Epithelial cell of alveolus of lung (primary cell): ENCODE measurements around the gene SLC35B4. TPM values are rescaled to one million over a fixed set of nuclear protein-coding genes. Genes with fewer than 3 reads are reported as not detected.

ENCODE experiments used
- total RNA-seq: library from RNA; depleted of rRNA; stranded (reverse); fragments of >200 nt; gene quantifications from 2 replicates; pipeline ENCODE4 v1.2.1, GENCODE V29; 2015

SLC35B4 gene, protein sequence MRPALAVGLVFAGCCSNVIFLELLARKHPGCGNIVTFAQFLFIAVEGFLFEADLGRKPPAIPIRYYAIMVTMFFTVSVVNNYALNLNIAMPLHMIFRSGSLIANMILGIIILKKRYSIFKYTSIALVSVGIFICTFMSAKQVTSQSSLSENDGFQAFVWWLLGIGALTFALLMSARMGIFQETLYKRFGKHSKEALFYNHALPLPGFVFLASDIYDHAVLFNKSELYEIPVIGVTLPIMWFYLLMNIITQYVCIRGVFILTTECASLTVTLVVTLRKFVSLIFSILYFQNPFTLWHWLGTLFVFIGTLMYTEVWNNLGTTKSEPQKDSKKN
- total RNA-seq = 11.5 and 29.2 TPM in 2 replicates

DNA sequence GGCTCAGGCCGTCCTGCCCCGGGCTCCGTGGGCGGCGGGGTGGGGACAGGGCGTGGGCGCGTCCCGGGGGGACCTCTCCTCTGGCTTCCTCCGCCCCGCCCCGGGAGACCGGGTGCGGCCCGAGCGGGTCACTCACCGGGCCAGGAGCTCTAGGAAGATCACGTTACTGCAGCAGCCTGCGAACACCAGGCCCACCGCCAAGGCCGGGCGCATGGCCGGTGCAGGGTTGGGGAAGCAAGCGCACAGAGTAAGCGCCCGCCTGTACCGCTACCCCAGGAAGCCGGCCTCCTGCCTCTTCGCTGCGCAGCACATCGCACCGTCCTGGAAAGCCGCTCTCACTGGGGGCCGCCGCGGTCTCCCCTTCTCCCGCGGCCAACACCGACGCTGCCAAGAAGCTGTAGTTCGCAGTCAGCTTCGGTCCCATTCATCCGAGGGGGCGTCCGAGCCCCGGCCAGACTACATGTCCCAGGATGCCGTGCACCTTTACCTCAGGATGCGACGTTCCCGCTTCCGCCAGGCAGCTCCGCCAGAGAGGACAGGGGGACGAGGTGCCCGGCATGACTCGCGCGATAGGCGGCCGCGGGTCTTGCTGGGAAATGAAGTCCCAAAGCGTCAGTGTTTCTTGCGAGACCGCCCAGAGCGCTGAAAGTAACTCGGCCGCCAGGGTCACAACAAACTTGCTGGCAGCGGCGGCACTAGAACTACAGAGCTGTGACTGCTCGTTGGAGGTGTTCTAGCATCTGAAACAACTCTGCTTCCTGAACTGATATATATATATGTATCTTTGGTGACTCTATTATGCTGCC is at the start of gene SLC35B4:
Gene SLC35B4, minus strand, starts transcription at position 392 of the 806 bp plus-strand sequence. Its CDS starts 179 bp downstream, at position 213.

Other genes starting within 250 kb of the SLC35B4 start
- under 0.01 and 0.48 TPM in 2 replicates for gene LRGUK, start 189.6 kb downstream of the SLC35B4 start, total RNA-seq
- gene AKR1B1, start 142.2 kb upstream of the SLC35B4 start, total RNA-seq = 80.1 and 106 TPM in 2 replicates
- 0.39 and 11.8 TPM in 2 replicates for gene AKR1B10, start 210.6 kb upstream of the SLC35B4 start, total RNA-seq
- gene AKR1B15, start 232.2 kb upstream of the SLC35B4 start, total RNA-seq = 2.3 TPM in 1 of 2 replicates, not detected in the other